HFFc6 (cell line): ENCODE measurements around the gene C3orf20. TPM values are rescaled to one million over a fixed set of nuclear protein-coding genes. Genes with fewer than 3 reads are reported as not detected.

Source experiments
- DNase-seq: peaks from one replicate; pipeline ENCODE4 v3.0.0-alpha.2; 2018
- H3K27ac Mint-ChIP-seq: 2 replicates; pipeline ENCODE4 v1.8.0; 2020; ENCODE audit warnings: mild to moderate bottlenecking, mixed read lengths
- H3K27me3 Mint-ChIP-seq: 2 replicates; pipeline ENCODE4 v1.8.0; 2021; ENCODE audit warnings: mild to moderate bottlenecking, moderate library complexity, mixed read lengths; ENCODE audit not compliant: insufficient read depth
- H3K36me3 Mint-ChIP-seq: 2 replicates; pipeline ENCODE4 v1.8.0; 2021; ENCODE audit warnings: low read depth, mixed read lengths
- H3K4me1 Mint-ChIP-seq: 2 replicates; pipeline ENCODE4 v1.8.0; 2020; ENCODE audit warnings: low read depth, mixed read lengths
- H3K4me3 Mint-ChIP-seq: 2 replicates; pipeline ENCODE4 v1.8.0; 2020; ENCODE audit warnings: mild to moderate bottlenecking, moderate library complexity, mixed read lengths
- H3K9me3 Mint-ChIP-seq: 2 replicates; pipeline ENCODE4 v1.8.0; 2020; ENCODE audit warnings: mild to moderate bottlenecking, mixed read lengths
- total RNA-seq, 6 experiments: library from RNA; stranded (reverse); fragmentation: NEBNext Ultra II Directional; extraction: Animal tissue kit (Norgen Biotek cat#: 25700); gene quantifications; 2 replicates in 1 of 6; 3 replicates in 5 of 6; pipeline ENCODE4 v1.2.3, GENCODE V29; 2021
- TF ChIP-seq, protein P1 (sequence below): fragments of 200-600 bp; sonication (generic); IDR thresholded peaks from 2 replicates; pipeline ENCODE4 v1.5.0; 2021; ENCODE audit warnings: antibody characterized with exemption, mild to moderate bottlenecking

C3orf20 gene
- total RNA-seq, 6 experiments from 2014 or later = not detected

DNA sequence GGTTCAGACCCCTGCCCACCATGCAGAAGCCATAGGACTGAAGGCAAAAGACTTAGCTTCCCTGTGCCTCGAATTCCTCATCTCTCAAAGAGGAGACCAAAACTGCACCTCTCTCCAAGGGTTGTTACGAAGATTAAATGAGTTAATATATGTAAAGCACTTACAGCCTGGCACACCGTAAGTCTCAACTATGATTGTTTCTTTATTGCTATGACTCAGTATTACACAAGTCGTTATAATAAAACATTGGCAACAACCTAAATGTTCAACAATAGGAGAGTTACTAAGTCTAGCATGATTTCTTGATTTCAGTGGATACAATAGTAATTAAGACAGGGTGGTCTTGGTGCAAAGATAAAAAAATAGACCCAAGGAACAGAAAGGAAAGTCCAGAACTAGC, 124.2 kb downstream of the C3orf20 start:
- Mint-ChIP-seq H3K9me3 (no peaks in the 10 kb centered on the region), H3K4me1 (no peaks in the 10 kb centered on the region), H3K27me3 (peaks cover 25% of the 10 kb centered on the region), H3K4me3 (no peak overlapping the region), H3K27ac (no peak overlapping the region), H3K36me3 (no peaks in the 10 kb centered on the region)
- no peak for DNase-seq
- TF ChIP-seq, protein P1, sequence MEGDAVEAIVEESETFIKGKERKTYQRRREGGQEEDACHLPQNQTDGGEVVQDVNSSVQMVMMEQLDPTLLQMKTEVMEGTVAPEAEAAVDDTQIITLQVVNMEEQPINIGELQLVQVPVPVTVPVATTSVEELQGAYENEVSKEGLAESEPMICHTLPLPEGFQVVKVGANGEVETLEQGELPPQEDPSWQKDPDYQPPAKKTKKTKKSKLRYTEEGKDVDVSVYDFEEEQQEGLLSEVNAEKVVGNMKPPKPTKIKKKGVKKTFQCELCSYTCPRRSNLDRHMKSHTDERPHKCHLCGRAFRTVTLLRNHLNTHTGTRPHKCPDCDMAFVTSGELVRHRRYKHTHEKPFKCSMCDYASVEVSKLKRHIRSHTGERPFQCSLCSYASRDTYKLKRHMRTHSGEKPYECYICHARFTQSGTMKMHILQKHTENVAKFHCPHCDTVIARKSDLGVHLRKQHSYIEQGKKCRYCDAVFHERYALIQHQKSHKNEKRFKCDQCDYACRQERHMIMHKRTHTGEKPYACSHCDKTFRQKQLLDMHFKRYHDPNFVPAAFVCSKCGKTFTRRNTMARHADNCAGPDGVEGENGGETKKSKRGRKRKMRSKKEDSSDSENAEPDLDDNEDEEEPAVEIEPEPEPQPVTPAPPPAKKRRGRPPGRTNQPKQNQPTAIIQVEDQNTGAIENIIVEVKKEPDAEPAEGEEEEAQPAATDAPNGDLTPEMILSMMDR = no peak

DNA sequence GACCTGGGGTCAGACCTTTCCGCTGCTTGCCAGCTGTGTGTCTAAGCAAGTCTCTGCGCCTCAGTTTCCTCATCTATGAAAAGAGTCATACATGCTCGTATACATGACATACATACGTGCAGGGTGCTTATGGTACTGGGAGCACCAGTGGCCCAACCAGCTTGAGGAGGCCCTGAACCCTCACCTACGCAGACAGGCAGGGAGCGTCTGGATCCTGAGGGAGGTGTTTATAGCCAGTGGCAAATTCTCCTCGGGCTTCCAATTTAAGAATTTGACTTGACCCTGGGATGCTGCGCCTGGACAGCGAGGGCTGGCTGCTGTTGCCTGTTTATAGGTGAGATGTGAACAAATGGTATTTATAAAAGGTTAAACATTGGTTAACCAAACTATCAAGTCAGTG, 126.1 kb downstream of the C3orf20 start:
- TF ChIP-seq, protein P1 = no peak
- no peaks in the 10 kb centered on the region for H3K9me3 Mint-ChIP-seq

DNA sequence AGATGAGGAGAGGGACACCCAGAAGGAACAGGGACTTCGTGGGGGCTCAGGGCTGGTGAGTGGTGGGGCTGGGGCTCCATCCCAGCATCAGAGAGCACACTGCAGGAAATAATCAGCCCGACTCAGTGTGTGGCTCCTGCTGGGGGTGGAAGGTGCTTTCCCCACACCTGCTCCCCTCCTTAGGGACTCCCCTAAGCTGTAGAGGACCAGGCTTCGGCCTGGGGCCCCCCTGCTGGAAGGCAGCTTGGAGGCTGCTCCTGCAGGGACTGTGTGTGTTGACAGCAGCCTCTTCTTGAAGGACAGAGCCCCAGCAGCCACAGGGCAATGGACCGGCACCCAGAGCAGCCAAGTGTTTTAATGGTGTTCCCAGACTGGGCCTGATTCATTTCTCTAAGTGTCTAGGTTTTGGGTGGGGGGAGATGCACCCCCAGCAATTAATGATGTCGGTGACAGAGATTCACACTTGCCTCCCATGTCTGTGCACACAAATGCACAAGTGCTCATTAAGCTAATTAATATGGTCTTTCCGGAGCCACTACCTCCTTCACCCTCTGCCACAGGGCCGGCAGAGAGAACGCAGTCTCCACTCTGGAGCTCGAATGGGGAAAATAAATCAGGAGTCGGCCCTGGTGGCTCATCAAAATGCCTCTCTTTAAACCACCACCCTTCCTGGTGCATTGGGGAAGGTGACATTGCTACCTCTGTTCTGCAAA, 126.9 kb downstream of the C3orf20 start:
- H3K4me1 Mint-ChIP-seq = no peaks in the 10 kb centered on the region
- no peak for DNase-seq
- no peak overlapping the region for H3K4me3 Mint-ChIP-seq
- no peaks in the 10 kb centered on the region for H3K36me3 Mint-ChIP-seq
- peaks cover 29% of the 10 kb centered on the region for H3K27me3 Mint-ChIP-seq
- TF ChIP-seq, protein P1 = no peak
- H3K27ac Mint-ChIP-seq = no peak overlapping the region
- H3K9me3 Mint-ChIP-seq = no peaks in the 10 kb centered on the region

More for the DNA sequence above, 126.1 kb downstream of the C3orf20 start:
- Mint-ChIP-seq H3K27me3 (peaks cover 32% of the 10 kb centered on the region), H3K36me3 (no peaks in the 10 kb centered on the region), H3K27ac (no peak overlapping the region), H3K4me1 (no peaks in the 10 kb centered on the region), H3K4me3 (no peak overlapping the region)
- no peak for DNase-seq

GRCh38 chr3:14802381-14802731, 127.4 kb downstream of the C3orf20 start:
- H3K27ac Mint-ChIP-seq = no peak overlapping the region
- DNase-seq = no peak
- H3K27me3 Mint-ChIP-seq = peaks cover 26% of the 10 kb centered on the region
- H3K9me3 Mint-ChIP-seq = no peaks in the 10 kb centered on the region
- TF ChIP-seq, protein P1 = no peak
- no peak overlapping the region for H3K4me3 Mint-ChIP-seq
- no peaks in the 10 kb centered on the region for H3K4me1 Mint-ChIP-seq
- no peaks in the 10 kb centered on the region for H3K36me3 Mint-ChIP-seq

DNA sequence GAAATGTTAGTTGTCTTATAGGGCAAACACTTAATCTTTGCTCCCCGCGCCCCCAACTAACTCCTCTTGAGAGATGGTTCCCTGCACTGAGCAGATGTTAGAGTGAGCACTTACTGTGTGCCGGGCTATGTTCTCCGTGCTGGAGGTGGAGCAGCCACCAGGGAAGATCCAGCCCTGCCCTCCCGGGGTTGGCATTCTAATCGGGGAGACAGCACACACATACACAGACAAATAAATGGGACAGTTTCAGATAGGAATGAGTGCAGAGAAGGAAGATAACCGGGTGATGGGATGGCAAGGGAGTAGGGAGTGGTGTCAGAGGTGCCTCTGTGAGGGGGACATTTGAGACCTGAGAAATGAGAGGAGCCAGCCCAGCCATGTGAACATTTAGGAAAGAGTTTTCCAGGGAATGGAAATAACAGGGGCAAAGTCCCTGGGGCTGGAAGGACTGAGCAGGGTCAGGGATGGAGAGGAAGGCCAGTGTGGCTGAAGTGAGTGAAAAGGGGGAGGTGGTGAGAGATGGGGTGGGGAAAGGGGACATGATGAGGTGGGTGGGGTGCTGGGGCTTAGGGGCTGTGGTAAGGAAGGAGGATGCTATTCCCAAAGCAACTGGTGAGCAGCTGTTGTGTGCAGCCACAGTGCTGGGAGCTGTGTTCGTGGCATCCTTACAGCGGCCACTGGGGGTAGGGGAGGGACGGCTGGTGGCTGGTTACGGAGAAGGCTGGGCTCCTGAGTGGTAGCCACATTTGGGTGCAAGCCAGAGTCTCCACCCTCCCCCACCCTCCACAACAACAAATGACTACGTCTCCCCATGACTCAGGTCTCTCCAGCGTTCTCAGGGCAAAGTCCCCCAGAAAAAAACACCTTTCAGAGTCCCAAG, 128.4 kb downstream of the C3orf20 start:
- Mint-ChIP-seq H3K9me3 (no peaks in the 10 kb centered on the region), H3K27ac (no peak overlapping the region), H3K4me1 (no peaks in the 10 kb centered on the region), H3K27me3 (peaks cover 22% of the 10 kb centered on the region), H3K36me3 (no peaks in the 10 kb centered on the region), H3K4me3 (no peak overlapping the region)
- TF ChIP-seq, protein P1 = no peak
- no peak for DNase-seq
